NT2/D1 (cell line): Measurements from ENCODE around the gene RAI1.

ENCODE experiments used
- YY1 ChIP-seq: IDR thresholded peaks from 2 replicates; pipeline ENCODE4 v1.6.1; 2011; ENCODE audit not compliant: insufficient read length, insufficient read depth
- ZNF274 ChIP-seq: IDR thresholded peaks from 2 replicates; pipeline ENCODE4 v1.6.1; 2011; ENCODE audit warnings: mild to moderate bottlenecking, low read depth, low read length

DNA sequence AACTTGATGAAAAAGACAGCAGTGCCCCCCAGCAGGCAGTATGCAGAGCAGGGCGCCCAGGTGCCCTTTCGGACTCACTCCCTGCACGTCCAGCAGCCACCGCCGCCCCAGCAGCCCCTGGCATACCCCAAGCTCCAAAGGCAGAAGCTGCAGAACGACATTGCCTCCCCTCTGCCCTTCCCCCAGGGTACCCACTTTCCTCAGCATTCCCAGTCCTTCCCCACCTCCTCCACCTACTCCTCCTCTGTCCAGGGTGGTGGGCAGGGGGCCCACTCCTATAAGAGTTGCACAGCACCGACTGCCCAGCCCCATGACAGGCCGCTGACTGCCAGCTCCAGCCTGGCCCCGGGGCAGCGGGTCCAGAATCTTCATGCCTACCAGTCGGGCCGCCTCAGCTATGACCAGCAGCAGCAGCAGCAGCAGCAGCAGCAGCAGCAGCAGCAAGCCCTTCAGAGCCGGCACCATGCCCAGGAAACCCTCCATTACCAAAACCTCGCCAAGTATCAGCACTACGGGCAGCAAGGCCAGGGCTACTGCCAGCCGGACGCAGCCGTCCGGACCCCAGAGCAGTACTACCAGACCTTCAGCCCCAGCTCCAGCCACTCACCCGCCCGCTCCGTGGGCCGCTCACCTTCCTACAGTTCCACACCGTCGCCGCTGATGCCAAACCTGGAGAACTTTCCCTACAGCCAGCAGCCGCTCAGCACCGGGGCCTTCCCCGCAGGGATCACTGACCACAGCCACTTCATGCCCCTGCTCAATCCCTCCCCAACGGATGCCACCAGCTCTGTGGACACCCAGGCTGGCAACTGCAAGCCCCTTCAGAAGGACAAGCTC lies 112.3 kb downstream of the RAI1 start:
- TF ChIP-seq YY1 (no peak), ZNF274 (no peak)
